NCI-H82 treated with DMSO at 0.1 percent for 48 hours (cell line): ENCODE results near the gene CAD.

ENCODE experiments used
- DNase-seq: peaks from one replicate; lab custom pipeline; 2025; ENCODE audit not compliant: unreplicated experiment; lab: John Stamatoyannopoulos, UW

CAD gene

GRCh38 chr2:27278010-27278409 lies 60.8 kb downstream of the CAD start:
- DNase-seq, result no peak

DNA sequence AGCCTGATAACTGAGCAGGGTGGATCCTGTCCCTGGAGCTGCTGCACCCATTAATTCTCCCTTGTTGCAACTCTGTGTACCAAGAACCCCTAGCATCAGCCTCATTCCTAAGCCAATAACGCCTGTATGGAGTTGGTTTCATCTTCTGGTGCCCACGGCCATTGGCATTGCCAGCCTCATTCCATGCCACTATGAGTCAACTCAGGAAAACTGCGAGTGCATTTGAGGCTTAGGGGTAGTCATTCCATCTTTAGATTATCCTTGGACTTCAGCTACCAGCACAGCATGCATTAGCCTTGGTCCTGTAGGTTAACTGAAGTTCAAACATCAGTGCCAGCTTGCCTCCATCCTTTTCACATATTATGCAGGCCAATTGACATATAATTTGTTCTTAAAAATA lies 63.7 kb downstream of the CAD start:
- DNase-seq, result no peak

GRCh38 chr2:27281442-27281841 lies 64.3 kb downstream of the CAD start:
- no peak for DNase-seq

GRCh38 chr2:27281855-27282559 lies 64.8 kb downstream of the CAD start, which contains the start of gene TRIM54:
TSS of gene TRIM54 (plus strand) at chr2:27282429. CDS start at chr2:27282732, 303 bp downstream.
- peak; percentile 33 for DNase-seq

GRCh38 chr2:27282892-27283291 lies 65.7 kb downstream of the CAD start:
- DNase-seq, result no peak

GRCh38 chr2:27284996-27285395 lies 67.8 kb downstream of the CAD start:
- DNase-seq, result no peak

DNA sequence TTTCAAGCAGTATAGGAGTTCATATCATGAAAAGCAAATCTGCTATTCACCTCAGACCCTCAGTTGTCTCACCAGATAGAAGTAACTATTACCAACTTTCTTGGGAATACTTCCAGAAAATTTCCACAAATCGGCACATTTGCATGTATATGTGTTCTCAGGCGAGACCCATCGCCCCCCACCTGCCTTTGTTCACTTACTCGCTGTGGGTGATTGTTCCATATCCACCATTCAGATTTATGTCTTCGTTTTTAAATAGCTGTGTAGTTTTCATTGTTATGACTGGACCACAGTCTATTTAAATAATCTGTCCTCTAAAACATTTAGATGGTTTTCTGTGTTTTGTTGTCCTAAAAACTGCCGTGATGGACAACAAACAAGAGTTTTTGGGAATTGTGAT lies 68.3 kb downstream of the CAD start:
- DNase-seq, result no peak

DNA sequence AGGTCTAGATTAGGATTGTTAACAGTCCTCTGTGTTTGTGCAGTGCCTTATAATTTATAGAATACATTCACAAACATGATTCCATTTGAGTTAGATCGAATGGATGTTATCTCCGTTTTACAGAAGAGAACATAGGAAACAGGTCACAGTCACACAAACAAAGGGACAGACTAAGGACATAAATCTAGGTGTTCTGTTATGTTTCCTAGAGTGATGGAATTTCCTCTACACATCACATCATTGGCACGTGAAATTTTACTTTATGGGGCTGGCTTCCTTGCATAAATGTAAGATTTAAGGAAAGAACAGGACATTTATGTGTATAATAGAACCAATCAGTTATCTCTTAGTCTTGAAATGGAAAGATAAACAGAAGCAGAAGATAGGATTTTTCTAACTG lies 71.4 kb downstream of the CAD start:
- DNase-seq, result no peak

DNA sequence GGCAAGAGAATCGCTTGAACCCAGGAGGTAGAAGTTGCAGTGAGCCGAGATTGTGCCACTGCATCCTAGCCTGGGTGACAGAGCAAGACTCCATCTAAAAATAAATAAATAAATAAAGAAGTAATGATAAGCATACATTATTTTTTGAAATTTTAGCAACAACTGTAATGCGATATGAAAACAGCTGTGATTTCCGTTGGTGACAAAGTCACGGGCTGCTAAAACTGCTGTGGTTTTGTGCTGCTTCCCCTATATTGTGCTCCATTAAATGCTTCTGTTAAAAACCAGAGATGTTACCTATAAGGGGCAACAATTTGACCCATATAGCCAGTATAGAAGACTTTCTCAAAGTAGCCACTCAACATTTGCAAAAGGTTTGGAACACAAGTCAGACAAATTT lies 73.4 kb downstream of the CAD start:
- no peak for DNase-seq

GRCh38 chr2:27291865-27292264 lies 74.7 kb downstream of the CAD start:
- no peak for DNase-seq
